ENCODE measurements around the gene DHRS9.
"Not testable (repeated sequence)": the region's sequence is repeated elsewhere in the genome, so short reads cannot be mapped to it uniquely, and the experiment has no call there.

DNA sequence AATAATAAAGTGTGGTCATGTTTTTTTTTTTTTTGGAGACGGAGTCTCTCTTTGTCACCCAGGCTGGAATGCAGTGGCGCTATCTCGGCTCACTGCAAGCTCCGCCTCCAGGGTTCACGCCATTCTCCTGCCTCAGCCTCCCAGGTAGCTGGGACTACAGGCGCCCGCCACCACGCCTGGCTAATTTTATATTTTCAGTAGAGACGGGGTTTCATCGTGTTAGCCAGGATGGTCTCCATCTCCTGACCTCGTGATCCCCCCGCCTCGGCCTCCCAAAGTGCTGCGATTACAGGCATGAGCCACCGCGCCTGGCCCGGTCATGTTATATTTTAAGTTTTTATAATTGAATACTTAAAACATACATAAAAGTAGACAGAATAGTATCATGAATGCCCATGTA, 5.2 kb upstream of the DHRS9 start:
- TF ChIP-seq POLR2A (IDR thresholded peaks at IDR 0.05); POLR2AphosphoS5 (IDR thresholded peaks at IDR 0.05; ENCODE audit: insufficient read depth in 1 of 2, low read depth in 1 of 2): not testable (repeated sequence)
- TF ChIP-seq, protein P1, sequence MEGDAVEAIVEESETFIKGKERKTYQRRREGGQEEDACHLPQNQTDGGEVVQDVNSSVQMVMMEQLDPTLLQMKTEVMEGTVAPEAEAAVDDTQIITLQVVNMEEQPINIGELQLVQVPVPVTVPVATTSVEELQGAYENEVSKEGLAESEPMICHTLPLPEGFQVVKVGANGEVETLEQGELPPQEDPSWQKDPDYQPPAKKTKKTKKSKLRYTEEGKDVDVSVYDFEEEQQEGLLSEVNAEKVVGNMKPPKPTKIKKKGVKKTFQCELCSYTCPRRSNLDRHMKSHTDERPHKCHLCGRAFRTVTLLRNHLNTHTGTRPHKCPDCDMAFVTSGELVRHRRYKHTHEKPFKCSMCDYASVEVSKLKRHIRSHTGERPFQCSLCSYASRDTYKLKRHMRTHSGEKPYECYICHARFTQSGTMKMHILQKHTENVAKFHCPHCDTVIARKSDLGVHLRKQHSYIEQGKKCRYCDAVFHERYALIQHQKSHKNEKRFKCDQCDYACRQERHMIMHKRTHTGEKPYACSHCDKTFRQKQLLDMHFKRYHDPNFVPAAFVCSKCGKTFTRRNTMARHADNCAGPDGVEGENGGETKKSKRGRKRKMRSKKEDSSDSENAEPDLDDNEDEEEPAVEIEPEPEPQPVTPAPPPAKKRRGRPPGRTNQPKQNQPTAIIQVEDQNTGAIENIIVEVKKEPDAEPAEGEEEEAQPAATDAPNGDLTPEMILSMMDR (IDR thresholded peaks at IDR 0.05) = not testable (repeated sequence)
